Mesothelial cell of epicardium (in vitro differentiated cells): Measurements from ENCODE around the gene MAN2A2. TPM values are rescaled to one million over a fixed set of nuclear protein-coding genes. Genes with fewer than 3 reads are reported as not detected.

Experiments
- DNase-seq, 2 experiments: peaks; one replicate each; pipeline ENCODE4 v3.0.0; 2021; ENCODE audit warnings: low spot score in 2 of 2; ENCODE audit not compliant: unreplicated experiment in 2 of 2
- H3K27ac Mint-ChIP-seq: 2 replicates; pipeline ENCODE4 v1.8.0; 2021; ENCODE audit warnings: mixed read lengths
- H3K27me3 Mint-ChIP-seq: 2 replicates; pipeline ENCODE4 v1.8.0; 2021; ENCODE audit warnings: low read depth, mixed read lengths
- H3K36me3 Mint-ChIP-seq: 2 replicates; pipeline ENCODE4 v1.8.0; 2021; ENCODE audit warnings: mixed read lengths
- H3K4me1 Mint-ChIP-seq: 2 replicates; pipeline ENCODE4 v1.8.0; 2021; ENCODE audit warnings: mixed read lengths
- H3K4me3 Mint-ChIP-seq: 2 replicates; pipeline ENCODE4 v1.8.0; 2021; ENCODE audit warnings: mild to moderate bottlenecking, moderate library complexity, mixed read lengths
- H3K9me3 Mint-ChIP-seq: 2 replicates; pipeline ENCODE4 v1.8.0; 2021; ENCODE audit warnings: mixed read lengths
- CTCF ChIP-seq: fragments of 200-600 bp; sonication (generic); IDR thresholded peaks from one replicate; pipeline ENCODE4 v1.5.0; 2021; ENCODE audit warnings: antibody characterized with exemption; ENCODE audit not compliant: unreplicated experiment
- total RNA-seq: library from RNA; stranded (reverse); gene quantifications from 3 replicates; pipeline ENCODE4 v1.2.1, GENCODE V29; 2021

MAN2A2 gene
- total RNA-seq, 1 donor from 2014 or later, result 104 TPM

GRCh38 chr15:90954712-90955623, 51.9 kb downstream of the MAN2A2 start, which contains the start of gene RCCD1:
RCCD1 (plus strand) TSS chr15:90954884; CDS start chr15:90956735, 1,851 bp downstream.
- Mint-ChIP-seq H3K4me1 (peaks cover 16% of the 10 kb centered on the region), H3K36me3 (peaks cover 13% of the 10 kb centered on the region), H3K27ac (peak within 1 kb of the TSS; percentile 89), H3K9me3 (no peaks in the 10 kb centered on the region), H3K27me3 (no peaks in the 10 kb centered on the region), H3K4me3 (peak within 1 kb of the TSS; percentile 76)
- no peak for TF ChIP-seq CTCF
- DNase-seq, result peak; percentile 77 to 88

- peaks cover 16% of the 10 kb centered on the region for H3K4me1 Mint-ChIP-seq
- no peak for DNase-seq
- no peaks in the 10 kb centered on the region for H3K27me3 Mint-ChIP-seq
- H3K9me3 Mint-ChIP-seq, result no peaks in the 10 kb centered on the region
- H3K4me3 Mint-ChIP-seq, result peak overlapping the region; percentile 76
- H3K36me3 Mint-ChIP-seq, result peaks cover 13% of the 10 kb centered on the region
- TF ChIP-seq CTCF, result no peak
- peak overlapping the region; percentile 53 for H3K27ac Mint-ChIP-seq
Observed at GRCh38 chr15:90955624-90956273, 52.6 kb downstream of the MAN2A2 start.

- peak overlapping the region; percentile 76 for H3K4me3 Mint-ChIP-seq
- peak; percentile 94 for TF ChIP-seq CTCF
- H3K4me1 Mint-ChIP-seq, result peaks cover 16% of the 10 kb centered on the region
- DNase-seq, result peak; percentile 81 to 84
- H3K36me3 Mint-ChIP-seq, result peaks cover 15% of the 10 kb centered on the region
- H3K9me3 Mint-ChIP-seq, result no peaks in the 10 kb centered on the region
- no peaks in the 10 kb centered on the region for H3K27me3 Mint-ChIP-seq
- H3K27ac Mint-ChIP-seq, result peak overlapping the region; percentile 53
Observed at GRCh38 chr15:90956274-90957030, 53.4 kb downstream of the MAN2A2 start.

- Mint-ChIP-seq H3K36me3 (peaks cover 13% of the 10 kb centered on the region), H3K9me3 (no peaks in the 10 kb centered on the region), H3K27me3 (no peaks in the 10 kb centered on the region), H3K27ac (peak overlapping the region; percentile 73), H3K4me3 (peak overlapping the region; percentile 76), H3K4me1 (peaks cover 16% of the 10 kb centered on the region)
- DNase-seq, result peak in 1 of 2 experiments; percentile 68
- TF ChIP-seq CTCF, result no peak
Observed at GRCh38 chr15:90957031-90957790, 54.1 kb downstream of the MAN2A2 start.

GRCh38 chr15:90957791-90958190, 54.7 kb downstream of the MAN2A2 start:
- H3K4me3 Mint-ChIP-seq, result peak overlapping the region; percentile 76
- H3K4me1 Mint-ChIP-seq, result peaks cover 16% of the 10 kb centered on the region
- TF ChIP-seq CTCF, result no peak
- peaks cover 13% of the 10 kb centered on the region for H3K36me3 Mint-ChIP-seq
- H3K27me3 Mint-ChIP-seq, result no peaks in the 10 kb centered on the region
- peak overlapping the region; percentile 73 for H3K27ac Mint-ChIP-seq
- DNase-seq, result no peak
- no peaks in the 10 kb centered on the region for H3K9me3 Mint-ChIP-seq
